HCT116 (cell line): ENCODE measurements around the gene LRP1B. TPM values are rescaled to one million over a fixed set of nuclear protein-coding genes. Genes with fewer than 3 reads are reported as not detected.

Experiments
- ATAC-seq: fragments of 200-7000 bp; cut with Tn5 transposase; 2 replicates; pipeline ENCODE4 v1.9.1; 2020; ENCODE audit warnings: mild to moderate bottlenecking, moderate library complexity
- BruUV-seq: library from RNA; stranded (reverse); fragments of 400-500 nt; replicated peaks from 2 replicates; lab custom pipeline; 2021; lab: Mats Ljungman, UMichigan
- CTCF ChIA-PET: fragments of 300-600 bp; sonication (Branson Sonifier 250); formaldehyde crosslinking; loops from one replicate; lab custom pipeline; 2021; ENCODE audit warnings: antibody characterized with exemption; lab: Charles Lee
- POLR2A ChIA-PET: fragments of 300-600, 350-600 bp; sonication (Branson Sonifier 250); formaldehyde crosslinking; loops from one replicate; lab custom pipeline; 2021; ENCODE audit warnings: antibody characterized with exemption; lab: Charles Lee
- RAD21 ChIA-PET, 2 experiments: fragments of 300-600 bp; sonication (Branson Sonifier 250); formaldehyde crosslinking; loops; one replicate each; lab custom pipeline; 2023; ENCODE audit warnings: low total read pairs in 2 of 2; ENCODE audit not compliant: uncharacterized antibody in 2 of 2, unreplicated experiment in 2 of 2, low non-redundant PET in 1 of 2; lab: Charles Lee
- DNase-seq: peaks from one replicate; pipeline ENCODE4 v3.0.0-alpha.2; 2010; ENCODE audit warnings: low read depth, low spot score
- H2AFZ ChIP-seq: fragments of 200-600 bp; shearing (Covaris generic), sonication (generic); 2 replicates; pipeline ENCODE4 v1.6.1; 2017; ENCODE audit warnings: low read depth, mixed run types, mixed read lengths, antibody characterized with exemption, low read length; ENCODE audit not compliant: poor library complexity, severe bottlenecking
- H3K27ac ChIP-seq: 2 replicates; pipeline ENCODE4 v1.5.1; 2012; ENCODE audit warnings: low read depth, low read length
- H3K27me3 ChIP-seq: fragments of 200-600 bp; sonication (generic); 2 replicates; pipeline ENCODE4 v1.6.1; 2016; ENCODE audit warnings: mixed run types, low read length, mixed read lengths; ENCODE audit not compliant: insufficient read depth
- H3K36me3 ChIP-seq, 2 experiments: fragments of 200-500 bp in 1 of 2; fragments of 200-600 bp in 1 of 2; sonication (Bioruptor generic) in 1 of 2; sonication (generic) in 1 of 2; 2 replicates each; pipeline versions ENCODE4 v1.5.1 to v1.6.1; 2014 to 2016; ENCODE audit warnings: low read length in 2 of 2, inconsistent platforms in 1 of 2, mixed read lengths in 1 of 2, mixed run types in 1 of 2; ENCODE audit not compliant: insufficient read depth in 2 of 2, control insufficient read depth in 1 of 2
- H3K4me1 ChIP-seq, 2 experiments: fragments of 200-600 bp in 1 of 2; sonication (generic) in 1 of 2; 2 replicates each; pipeline versions ENCODE4 v1.5.1 to v1.6.1; 2012 to 2017; ENCODE audit warnings: low read length in 2 of 2, inconsistent platforms in 1 of 2, mild to moderate bottlenecking in 1 of 2, mixed read lengths in 1 of 2, mixed run types in 1 of 2, moderate library complexity in 1 of 2; ENCODE audit not compliant: insufficient read depth in 2 of 2, control insufficient read depth in 1 of 2
- H3K4me2 ChIP-seq: fragments of 200-600 bp; sonication (generic); 2 replicates; pipeline ENCODE4 v1.6.1; 2017; ENCODE audit warnings: mixed run types, low read length, mixed read lengths
- H3K4me3 ChIP-seq, 2 experiments: fragments of 200-600 bp in 1 of 2; sonication (generic) in 1 of 2; replicated peaks in 1 of 2; 2 replicates each; pipeline ENCODE4 v1.5.1; 2011 to 2016; ENCODE audit warnings: low read length in 2 of 2, control low read depth in 1 of 2, low read depth in 1 of 2, mild to moderate bottlenecking in 1 of 2, mixed read lengths in 1 of 2, mixed run types in 1 of 2
- H3K79me2 ChIP-seq: fragments of 200-600 bp; sonication (generic); 2 replicates; pipeline ENCODE4 v1.6.1; 2017; ENCODE audit warnings: mild to moderate bottlenecking, mixed run types, low read length, moderate library complexity, mixed read lengths; ENCODE audit not compliant: insufficient read depth
- H3K9ac ChIP-seq: fragments of 200-600 bp; sonication (generic); 2 replicates; pipeline ENCODE4 v1.6.1; 2016; ENCODE audit warnings: low read length, mixed read lengths
- H3K9me2 ChIP-seq: fragments of 200-600 bp; sonication (generic), shearing (Covaris generic); 2 replicates; pipeline ENCODE4 v1.6.1; 2017; ENCODE audit warnings: mixed run types, mild to moderate bottlenecking, moderate library complexity; ENCODE audit not compliant: insufficient read depth
- H3K9me3 ChIP-seq, 2 experiments: fragments of 200-500 bp in 1 of 2; fragments of 200-600 bp in 1 of 2; sonication (Bioruptor generic) in 1 of 2; sonication (generic) in 1 of 2; 2 replicates each; pipeline ENCODE4 v1.6.1; 2014 to 2017; ENCODE audit warnings: low read length in 2 of 2, mixed read lengths in 2 of 2, inconsistent platforms in 1 of 2, low read depth in 1 of 2, mild to moderate bottlenecking in 1 of 2, mixed run types in 1 of 2, moderate library complexity in 1 of 2; ENCODE audit not compliant: control insufficient read depth in 1 of 2, insufficient read depth in 1 of 2
- H4K20me1 ChIP-seq: fragments of 200-600 bp; sonication (generic), shearing (Covaris generic); 2 replicates; pipeline ENCODE4 v1.6.1; 2017; ENCODE audit warnings: mixed run types, mild to moderate bottlenecking, moderate library complexity; ENCODE audit not compliant: insufficient read depth
- CBX3 ChIP-seq: IDR thresholded peaks from 2 replicates; pipeline ENCODE4 v1.6.1; 2012; ENCODE audit warnings: low read depth
- CEBPB ChIP-seq: IDR thresholded peaks from 2 replicates; pipeline ENCODE4 v1.6.1; 2012; ENCODE audit warnings: low read depth
- ELF1 ChIP-seq: IDR thresholded peaks from 2 replicates; pipeline ENCODE4 v1.6.1; 2012; ENCODE audit warnings: low read depth, borderline replicate concordance
- JUND ChIP-seq: IDR thresholded peaks from 2 replicates; pipeline ENCODE4 v1.6.1; 2012
- SRF ChIP-seq: IDR thresholded peaks from 2 replicates; pipeline ENCODE4 v1.6.1; 2012; ENCODE audit warnings: low read depth
- ZNF274 ChIP-seq: fragments of 200-500 bp; sonication (Bioruptor generic); IDR thresholded peaks from 2 replicates; pipeline ENCODE4 v1.6.1; 2014; ENCODE audit warnings: mild to moderate bottlenecking, low read depth, low read length, inconsistent platforms
- intact Hi-C: fragments of 100-400 bp; cut with micrococcal nuclease; formaldehyde crosslinking; loops from 2 replicates; pipeline ENCODE4 v1.10.0; 2022
- total RNA-seq: library from RNA; stranded (reverse); gene quantifications from one replicate; pipeline ENCODE4 v1.2.1, GENCODE V29; 2021; ENCODE audit not compliant: unreplicated experiment
- TF ChIP-seq, protein P1 (sequence below): IDR thresholded peaks from 2 replicates; pipeline ENCODE4 v1.6.1; 2012
- TF ChIP-seq, protein P2 (sequence below): IDR thresholded peaks from 2 replicates; pipeline ENCODE4 v1.6.1; 2011; ENCODE audit warnings: mild to moderate bottlenecking, low read length, moderate library complexity; ENCODE audit not compliant: insufficient replicate concordance; ENCODE audit errors: extremely low read depth
- TF ChIP-seq, protein P3 (sequence below), 3 experiments: fragments of 200-600 bp in 1 of 3; sonication (generic) in 1 of 3; IDR thresholded peaks in 2 of 3; conservative IDR thresholded peaks in 1 of 3; 2 replicates each; pipeline ENCODE4 v1.5.1; 2012 to 2017; ENCODE audit warnings: low read depth in 2 of 3, low read length in 2 of 3, antibody characterized with exemption in 1 of 3, borderline replicate concordance in 1 of 3, control low read depth in 1 of 3, mild to moderate bottlenecking in 1 of 3, mixed read lengths in 1 of 3, mixed run types in 1 of 3, moderate library complexity in 1 of 3; ENCODE audit not compliant: insufficient read depth in 1 of 3
- TF ChIP-seq, protein P4 (sequence below): IDR thresholded peaks from 2 replicates; pipeline ENCODE4 v1.6.1; 2012

LRP1B gene
- total RNA-seq, 1 experiment from 2014 or later: 0.34 TPM

DNA sequence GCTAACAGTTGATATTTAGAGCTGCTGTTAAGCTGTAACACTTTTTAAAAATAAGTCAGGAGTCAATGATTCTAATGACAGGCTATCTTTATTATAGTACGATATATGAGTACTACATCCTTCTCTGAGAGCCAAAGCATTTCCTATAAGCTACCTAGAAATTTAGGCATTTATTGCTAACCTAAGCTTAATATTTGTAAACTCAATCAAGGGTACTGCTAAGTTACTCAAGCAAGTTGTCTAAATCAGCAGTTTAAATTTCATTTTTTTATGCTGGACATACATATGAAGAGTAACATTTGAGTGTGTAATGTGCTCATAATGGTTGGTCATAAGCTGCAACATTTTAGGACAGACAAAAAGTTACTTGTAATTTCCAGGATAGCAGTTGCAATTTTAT, 1774.1 kb downstream of the LRP1B start:
- H3K4me2 ChIP-seq: no peak overlapping the region
- H3K9ac ChIP-seq: no peak overlapping the region
- H3K4me1 ChIP-seq: no peaks in the 10 kb centered on the region
- no peaks in the 10 kb centered on the region for H3K9me2 ChIP-seq
- no peaks in the 10 kb centered on the region for H4K20me1 ChIP-seq
- ChIA-PET CTCF (no interaction called here), RAD21 (no interaction called here), POLR2A (no interaction called here)
- H3K9me3 ChIP-seq: no peaks in the 10 kb centered on the region
- H3K4me3 ChIP-seq: no peak overlapping the region
- no peak for TF ChIP-seq CEBPB
- no peak for TF ChIP-seq JUND
- no peak for TF ChIP-seq ELF1
- TF ChIP-seq, protein P1, sequence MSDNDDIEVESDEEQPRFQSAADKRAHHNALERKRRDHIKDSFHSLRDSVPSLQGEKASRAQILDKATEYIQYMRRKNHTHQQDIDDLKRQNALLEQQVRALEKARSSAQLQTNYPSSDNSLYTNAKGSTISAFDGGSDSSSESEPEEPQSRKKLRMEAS: no peak
- TF ChIP-seq, protein P2, sequence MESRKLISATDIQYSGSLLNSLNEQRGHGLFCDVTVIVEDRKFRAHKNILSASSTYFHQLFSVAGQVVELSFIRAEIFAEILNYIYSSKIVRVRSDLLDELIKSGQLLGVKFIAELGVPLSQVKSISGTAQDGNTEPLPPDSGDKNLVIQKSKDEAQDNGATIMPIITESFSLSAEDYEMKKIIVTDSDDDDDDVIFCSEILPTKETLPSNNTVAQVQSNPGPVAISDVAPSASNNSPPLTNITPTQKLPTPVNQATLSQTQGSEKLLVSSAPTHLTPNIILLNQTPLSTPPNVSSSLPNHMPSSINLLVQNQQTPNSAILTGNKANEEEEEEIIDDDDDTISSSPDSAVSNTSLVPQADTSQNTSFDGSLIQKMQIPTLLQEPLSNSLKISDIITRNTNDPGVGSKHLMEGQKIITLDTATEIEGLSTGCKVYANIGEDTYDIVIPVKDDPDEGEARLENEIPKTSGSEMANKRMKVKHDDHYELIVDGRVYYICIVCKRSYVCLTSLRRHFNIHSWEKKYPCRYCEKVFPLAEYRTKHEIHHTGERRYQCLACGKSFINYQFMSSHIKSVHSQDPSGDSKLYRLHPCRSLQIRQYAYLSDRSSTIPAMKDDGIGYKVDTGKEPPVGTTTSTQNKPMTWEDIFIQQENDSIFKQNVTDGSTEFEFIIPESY: no peak
- TF ChIP-seq, protein P3, sequence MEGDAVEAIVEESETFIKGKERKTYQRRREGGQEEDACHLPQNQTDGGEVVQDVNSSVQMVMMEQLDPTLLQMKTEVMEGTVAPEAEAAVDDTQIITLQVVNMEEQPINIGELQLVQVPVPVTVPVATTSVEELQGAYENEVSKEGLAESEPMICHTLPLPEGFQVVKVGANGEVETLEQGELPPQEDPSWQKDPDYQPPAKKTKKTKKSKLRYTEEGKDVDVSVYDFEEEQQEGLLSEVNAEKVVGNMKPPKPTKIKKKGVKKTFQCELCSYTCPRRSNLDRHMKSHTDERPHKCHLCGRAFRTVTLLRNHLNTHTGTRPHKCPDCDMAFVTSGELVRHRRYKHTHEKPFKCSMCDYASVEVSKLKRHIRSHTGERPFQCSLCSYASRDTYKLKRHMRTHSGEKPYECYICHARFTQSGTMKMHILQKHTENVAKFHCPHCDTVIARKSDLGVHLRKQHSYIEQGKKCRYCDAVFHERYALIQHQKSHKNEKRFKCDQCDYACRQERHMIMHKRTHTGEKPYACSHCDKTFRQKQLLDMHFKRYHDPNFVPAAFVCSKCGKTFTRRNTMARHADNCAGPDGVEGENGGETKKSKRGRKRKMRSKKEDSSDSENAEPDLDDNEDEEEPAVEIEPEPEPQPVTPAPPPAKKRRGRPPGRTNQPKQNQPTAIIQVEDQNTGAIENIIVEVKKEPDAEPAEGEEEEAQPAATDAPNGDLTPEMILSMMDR (IDR thresholded peaks at IDR 0.05 in 2 of 3, conservative IDR thresholded peaks at IDR 0.05 in 1 of 3; ENCODE audit: borderline replicate concordance in 1 of 3, insufficient read depth in 1 of 3, low read depth in 2 of 3, low read length in 2 of 3): no peak
- no peak for TF ChIP-seq ZNF274
- no peak for TF ChIP-seq CBX3
- TF ChIP-seq, protein P4, sequence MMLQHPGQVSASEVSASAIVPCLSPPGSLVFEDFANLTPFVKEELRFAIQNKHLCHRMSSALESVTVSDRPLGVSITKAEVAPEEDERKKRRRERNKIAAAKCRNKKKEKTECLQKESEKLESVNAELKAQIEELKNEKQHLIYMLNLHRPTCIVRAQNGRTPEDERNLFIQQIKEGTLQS: no peak
- no peak for TF ChIP-seq SRF
- ATAC-seq (no peak), DNase-seq (no peak)
- H3K36me3 ChIP-seq: no peaks in the 10 kb centered on the region
- H3K79me2 ChIP-seq: no peaks in the 10 kb centered on the region
- no peak overlapping the region for H2AFZ ChIP-seq
- H3K27me3 ChIP-seq: no peaks in the 10 kb centered on the region
- intact Hi-C loops: no loop called here
- no peak overlapping the region for H3K27ac ChIP-seq
- no TSS peak for BruUV-seq
